Endothelial cell of umbilical vein (primary cell): ENCODE measurements around the gene PODNL1. TPM values are rescaled to one million over a fixed set of nuclear protein-coding genes. Genes with fewer than 3 reads are reported as not detected.

Experiments used
- BruUV-seq: library from RNA; stranded (reverse); fragments of 400-500 nt; replicated peaks from 2 replicates; lab custom pipeline; 2021; lab: Mats Ljungman, UMichigan
- CTCF ChIA-PET: fragments of 300-600, 350-600 bp; sonication (Branson Sonifier 250); formaldehyde crosslinking; loops from one replicate; lab custom pipeline; 2021; ENCODE audit warnings: antibody characterized with exemption, inconsistent platforms; lab: Charles Lee
- POLR2A ChIA-PET: fragments of 300-600, 350-600 bp; sonication (Branson Sonifier 250); formaldehyde crosslinking; loops from one replicate; lab custom pipeline; 2021; ENCODE audit warnings: antibody characterized with exemption, inconsistent platforms; lab: Charles Lee
- DNase-seq: peaks from one replicate; pipeline ENCODE4 v3.0.0-alpha.2; 2011; ENCODE audit warnings: low read depth, low spot score
- FAIRE-seq: peaks from 2 replicates; lab custom pipeline; 2011; peaks lifted over from hg19 to GRCh38; lab: Jason Lieb, UNC
- H2AFZ ChIP-seq: 2 replicates; pipeline ENCODE4 v1.6.0; 2012; ENCODE audit warnings: low read depth, low read length, control low read depth, inconsistent platforms
- H3K27ac ChIP-seq: 2 replicates; pipeline ENCODE4 v1.5.1; 2011; ENCODE audit warnings: low read depth, mild to moderate bottlenecking, control low read depth, low read length, moderate library complexity; ENCODE audit not compliant: insufficient read depth
- H3K27me3 ChIP-seq, 2 experiments: 2 replicates each; pipeline versions ENCODE4 v1.6.0 to v1.6.1; 2011; ENCODE audit warnings: low read length in 2 of 2, mixed read lengths in 1 of 2; ENCODE audit not compliant: control insufficient read depth in 2 of 2, insufficient read depth in 2 of 2
- H3K36me3 ChIP-seq, 2 experiments: 2 replicates in 1 of 2; 3 replicates in 1 of 2; pipeline ENCODE4 v1.5.1; 2011; ENCODE audit warnings: low read length in 2 of 2, mild to moderate bottlenecking in 1 of 2, moderate library complexity in 1 of 2; ENCODE audit not compliant: control insufficient read depth in 2 of 2, insufficient read depth in 2 of 2; ENCODE audit errors: extremely low read depth in 1 of 2
- H3K4me1 ChIP-seq: 3 replicates; pipeline ENCODE4 v1.5.1; 2011; ENCODE audit warnings: mild to moderate bottlenecking, low read length; ENCODE audit not compliant: control insufficient read depth, insufficient read depth; ENCODE audit errors: extremely low read depth
- H3K4me2 ChIP-seq: 2 replicates; pipeline ENCODE4 v1.6.1; 2011; ENCODE audit warnings: low read length, control low read depth, mixed read lengths; ENCODE audit not compliant: insufficient read depth
- H3K4me3 ChIP-seq, 3 experiments: fragments of 200-600 bp in 1 of 3; sonication (generic), shearing (Covaris generic) in 1 of 3; replicated peaks in 1 of 3; 2 replicates each; pipeline ENCODE4 v1.5.1; 2011 to 2016; ENCODE audit warnings: control low read depth in 3 of 3, low read length in 3 of 3, mild to moderate bottlenecking in 2 of 3, inconsistent platforms in 1 of 3, low read depth in 1 of 3, moderate library complexity in 1 of 3; ENCODE audit not compliant: insufficient read depth in 1 of 3
- H3K79me2 ChIP-seq: 2 replicates; pipeline ENCODE4 v1.6.0; 2012; ENCODE audit warnings: low read length, inconsistent platforms; ENCODE audit not compliant: control insufficient read depth, insufficient read depth
- H3K9ac ChIP-seq: replicated peaks from 2 replicates; pipeline ENCODE3; 2011; ENCODE audit warnings: low read length, control low read depth; ENCODE audit not compliant: insufficient read depth; ENCODE audit errors: extremely low read depth
- H3K9me1 ChIP-seq: replicated peaks from 3 replicates; pipeline ENCODE4 v1.6.0; 2011; ENCODE audit warnings: mild to moderate bottlenecking, low read length; ENCODE audit not compliant: control insufficient read depth, insufficient read depth; ENCODE audit errors: extremely low read depth
- H3K9me3 ChIP-seq: replicated peaks from 2 replicates; pipeline ENCODE4 v1.5.1; 2012; ENCODE audit warnings: low read length, inconsistent platforms; ENCODE audit not compliant: control insufficient read depth, insufficient read depth
- H4K20me1 ChIP-seq: replicated peaks from 2 replicates; pipeline ENCODE3; 2011; ENCODE audit warnings: mild to moderate bottlenecking, low read length; ENCODE audit not compliant: control insufficient read depth, insufficient read depth; ENCODE audit errors: extremely low read depth
- POLR2A ChIP-seq: IDR thresholded peaks from 2 replicates; pipeline ENCODE4 v1.6.1; 2012; ENCODE audit warnings: low read depth, mild to moderate bottlenecking, control low read depth, low read length
- dilution Hi-C: fragments of 300-500 bp; cut with MboI; formaldehyde crosslinking; loops from one replicate; pipeline ENCODE4 v1.15.0; 2019; ENCODE audit warnings: low sequenced_read_pairs; ENCODE audit not compliant: extremely low pct_ligation_motif_present
- intact Hi-C: fragments of 100-400 bp; cut with micrococcal nuclease; formaldehyde crosslinking; loops from one replicate; pipeline ENCODE4 v1.10.0; 2022
- polyA plus RNA-seq, 4 experiments: library from polyadenylated mRNA; depleted of rRNA in 3 of 4; stranded (reverse) in 3 of 4; unstranded in 1 of 4; fragments of >200 nt; gene quantifications; 2 replicates each; pipeline versions ENCODE4 v1.2.1 to v1.2.3, GENCODE V29; 2011 to 2012; ENCODE audit warnings: missing spikeins in 1 of 4
- total RNA-seq: library from RNA; stranded (reverse); gene quantifications from 2 replicates; pipeline ENCODE4 v1.2.3, GENCODE V29; 2021
- TF ChIP-seq, protein P1 (sequence below), 2 donors: IDR thresholded peaks; 1 replicate in 1 of 2; 2 replicates in 1 of 2; pipeline ENCODE4 v1.5.1; 2011; ENCODE audit warnings: low read length in 2 of 2, mild to moderate bottlenecking in 2 of 2, moderate library complexity in 2 of 2, control low read depth in 1 of 2, inconsistent platforms in 1 of 2, low read depth in 1 of 2; ENCODE audit not compliant: insufficient read depth in 1 of 2; ENCODE audit errors: extremely low read depth in 1 of 2

PODNL1 gene
- total and polyA plus RNA-seq, 2 donors (not counting 3 experiments of a cell fraction or from before 2014, with no cell fraction given) = 0.21 TPM; not detected in 1

DNA sequence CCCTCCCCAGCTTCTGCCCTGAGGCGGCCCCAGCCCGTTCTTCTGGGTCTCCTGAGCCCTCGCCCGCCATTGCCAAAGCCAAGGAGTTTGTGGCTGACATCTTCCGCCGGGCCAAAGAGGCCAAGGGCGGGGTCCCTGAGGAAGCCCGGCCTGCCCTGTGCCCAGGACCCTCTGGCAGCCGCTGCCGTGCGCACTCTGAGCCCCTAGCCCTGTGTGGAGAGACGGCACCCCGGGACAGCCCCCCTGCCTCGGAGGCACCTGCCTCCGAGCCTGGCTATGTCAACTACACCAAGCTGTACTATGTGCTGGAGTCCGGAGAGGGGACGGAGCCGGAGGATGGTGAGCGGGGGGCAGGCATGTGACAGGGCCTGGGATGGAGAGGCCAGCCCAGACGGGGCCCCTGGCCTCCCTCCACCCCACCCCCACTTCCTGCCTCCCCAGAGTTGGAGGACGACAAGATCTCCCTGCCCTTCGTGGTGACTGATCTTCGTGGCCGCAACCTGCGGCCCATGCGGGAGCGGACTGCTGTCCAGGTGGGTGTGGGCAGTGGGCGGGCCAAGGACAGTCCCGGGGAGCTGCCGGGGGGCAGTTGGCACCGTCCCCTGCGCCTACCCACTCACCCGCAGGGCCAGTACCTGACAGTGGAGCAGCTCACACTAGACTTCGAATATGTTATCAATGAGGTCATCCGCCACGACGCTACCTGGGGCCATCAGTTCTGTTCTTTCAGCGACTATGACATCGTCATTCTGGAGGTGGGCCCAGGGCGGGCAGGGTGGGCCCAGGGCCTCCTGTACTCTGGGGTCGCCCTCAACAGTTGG is 21.1 kb upstream of the PODNL1 start:
- Histone ChIP-seq H3K79me2 (peaks cover 3% of the 10 kb centered on the region), H4K20me1 (no peaks in the 10 kb centered on the region)

More for the DNA sequence above, 21.1 kb upstream of the PODNL1 start:
- no peak for TF ChIP-seq POLR2A
- TF ChIP-seq, protein P1, sequence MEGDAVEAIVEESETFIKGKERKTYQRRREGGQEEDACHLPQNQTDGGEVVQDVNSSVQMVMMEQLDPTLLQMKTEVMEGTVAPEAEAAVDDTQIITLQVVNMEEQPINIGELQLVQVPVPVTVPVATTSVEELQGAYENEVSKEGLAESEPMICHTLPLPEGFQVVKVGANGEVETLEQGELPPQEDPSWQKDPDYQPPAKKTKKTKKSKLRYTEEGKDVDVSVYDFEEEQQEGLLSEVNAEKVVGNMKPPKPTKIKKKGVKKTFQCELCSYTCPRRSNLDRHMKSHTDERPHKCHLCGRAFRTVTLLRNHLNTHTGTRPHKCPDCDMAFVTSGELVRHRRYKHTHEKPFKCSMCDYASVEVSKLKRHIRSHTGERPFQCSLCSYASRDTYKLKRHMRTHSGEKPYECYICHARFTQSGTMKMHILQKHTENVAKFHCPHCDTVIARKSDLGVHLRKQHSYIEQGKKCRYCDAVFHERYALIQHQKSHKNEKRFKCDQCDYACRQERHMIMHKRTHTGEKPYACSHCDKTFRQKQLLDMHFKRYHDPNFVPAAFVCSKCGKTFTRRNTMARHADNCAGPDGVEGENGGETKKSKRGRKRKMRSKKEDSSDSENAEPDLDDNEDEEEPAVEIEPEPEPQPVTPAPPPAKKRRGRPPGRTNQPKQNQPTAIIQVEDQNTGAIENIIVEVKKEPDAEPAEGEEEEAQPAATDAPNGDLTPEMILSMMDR (IDR thresholded peaks at IDR 0.05; ENCODE audit: extremely low read depth in 1 of 2, insufficient read depth in 1 of 2, low read depth in 1 of 2, low read length in 2 of 2) = no peak
- H3K27me3 ChIP-seq = no peaks in the 10 kb centered on the region
- H3K4me2 ChIP-seq = no peak overlapping the region
- TSS peak; percentile 13 for BruUV-seq
- dilution Hi-C loops (no loop called here), intact Hi-C loops (no loop called here)
- no peak overlapping the region for H3K27ac ChIP-seq
- no peak overlapping the region for H3K9ac ChIP-seq
- H3K9me3 ChIP-seq = no peaks in the 10 kb centered on the region
- H2AFZ ChIP-seq = no peak overlapping the region
- no peak overlapping the region for H3K4me3 ChIP-seq
- no peaks in the 10 kb centered on the region for H3K4me1 ChIP-seq
- FAIRE-seq = no peak
- CTCF ChIA-PET = interaction anchor here (0.7 to 1.7 kb wide), 4 partner anchors 72 to 177 kb away, joined by 3 to 11 read pairs (median 3); partner anchors contain the start of genes ASF1B, IL27RA and MISP3
- POLR2A ChIA-PET = interaction anchor here (0.6 kb wide), 1 partner anchor 12 kb away, joined by 4 read pairs; no protein-coding TSS in a partner anchor
- H3K36me3 ChIP-seq = peaks cover 17 to 30% of the 10 kb centered on the region in 2 experiments
- DNase-seq = no peak
- H3K9me1 ChIP-seq = no peaks in the 10 kb centered on the region
